Hepatocyte (in vitro differentiated cells): ENCODE data around the gene AKR1E2.

Experiments
- CTCF ChIP-seq: fragments of 200-600 bp; sonication (generic); IDR thresholded peaks from 2 replicates; pipeline ENCODE4 v1.5.1; 2016; ENCODE audit warnings: antibody characterized with exemption, mild to moderate bottlenecking; ENCODE audit not compliant: poor library complexity
- EZH2 ChIP-seq: fragments of 200-600 bp; sonication (generic); IDR thresholded peaks from 2 replicates; pipeline ENCODE4 v1.6.1; 2016; ENCODE audit warnings: antibody characterized with exemption, mild to moderate bottlenecking, borderline replicate concordance
- EZH2phosphoT487 ChIP-seq: fragments of 200-600 bp; sonication (generic); IDR thresholded peaks from one replicate; pipeline ENCODE4 v1.6.1; 2018; ENCODE audit warnings: antibody characterized with exemption, mild to moderate bottlenecking, low read depth, moderate library complexity; ENCODE audit not compliant: unreplicated experiment, severe bottlenecking

GRCh38 chr10:4822208-4822607, 3.8 kb upstream of the AKR1E2 start:
- TF ChIP-seq CTCF (no peak), EZH2 (no peak), EZH2phosphoT487 (no peak)
